NB4 (cell line): ENCODE measurements around the gene RABEP2.
"Not testable (repeated sequence)": the region's sequence is repeated elsewhere in the genome, so short reads cannot be mapped to it uniquely, and the experiment has no call there.

ENCODE experiments used
- DNase-seq: peaks from one replicate; pipeline ENCODE4 v3.0.0; 2010; ENCODE audit warnings: low read depth
- H3K4me3 ChIP-seq: one replicate; pipeline ENCODE4 v1.5.1; 2011; ENCODE audit warnings: mild to moderate bottlenecking, low read depth, low read length, moderate library complexity
- CTCF ChIP-seq: IDR thresholded peaks from one replicate; pipeline ENCODE4 v1.5.1; 2012; ENCODE audit warnings: low read depth, low read length
- MAX ChIP-seq: IDR thresholded peaks from 2 replicates; pipeline ENCODE4 v1.6.1; 2011; ENCODE audit warnings: low read depth, low read length
- MYC ChIP-seq: IDR thresholded peaks from 2 replicates; pipeline ENCODE4 v1.6.1; 2011; ENCODE audit warnings: low read depth, low read length
- POLR2A ChIP-seq: IDR thresholded peaks from 2 replicates; pipeline ENCODE4 v1.6.1; 2011; ENCODE audit warnings: mild to moderate bottlenecking; ENCODE audit not compliant: insufficient read length; ENCODE audit errors: extremely low read depth

RABEP2 gene, protein sequence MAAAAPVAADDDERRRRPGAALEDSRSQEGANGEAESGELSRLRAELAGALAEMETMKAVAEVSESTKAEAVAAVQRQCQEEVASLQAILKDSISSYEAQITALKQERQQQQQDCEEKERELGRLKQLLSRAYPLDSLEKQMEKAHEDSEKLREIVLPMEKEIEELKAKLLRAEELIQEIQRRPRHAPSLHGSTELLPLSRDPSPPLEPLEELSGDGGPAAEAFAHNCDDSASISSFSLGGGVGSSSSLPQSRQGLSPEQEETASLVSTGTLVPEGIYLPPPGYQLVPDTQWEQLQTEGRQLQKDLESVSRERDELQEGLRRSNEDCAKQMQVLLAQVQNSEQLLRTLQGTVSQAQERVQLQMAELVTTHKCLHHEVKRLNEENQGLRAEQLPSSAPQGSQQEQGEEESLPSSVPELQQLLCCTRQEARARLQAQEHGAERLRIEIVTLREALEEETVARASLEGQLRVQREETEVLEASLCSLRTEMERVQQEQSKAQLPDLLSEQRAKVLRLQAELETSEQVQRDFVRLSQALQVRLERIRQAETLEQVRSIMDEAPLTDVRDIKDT

DNA sequence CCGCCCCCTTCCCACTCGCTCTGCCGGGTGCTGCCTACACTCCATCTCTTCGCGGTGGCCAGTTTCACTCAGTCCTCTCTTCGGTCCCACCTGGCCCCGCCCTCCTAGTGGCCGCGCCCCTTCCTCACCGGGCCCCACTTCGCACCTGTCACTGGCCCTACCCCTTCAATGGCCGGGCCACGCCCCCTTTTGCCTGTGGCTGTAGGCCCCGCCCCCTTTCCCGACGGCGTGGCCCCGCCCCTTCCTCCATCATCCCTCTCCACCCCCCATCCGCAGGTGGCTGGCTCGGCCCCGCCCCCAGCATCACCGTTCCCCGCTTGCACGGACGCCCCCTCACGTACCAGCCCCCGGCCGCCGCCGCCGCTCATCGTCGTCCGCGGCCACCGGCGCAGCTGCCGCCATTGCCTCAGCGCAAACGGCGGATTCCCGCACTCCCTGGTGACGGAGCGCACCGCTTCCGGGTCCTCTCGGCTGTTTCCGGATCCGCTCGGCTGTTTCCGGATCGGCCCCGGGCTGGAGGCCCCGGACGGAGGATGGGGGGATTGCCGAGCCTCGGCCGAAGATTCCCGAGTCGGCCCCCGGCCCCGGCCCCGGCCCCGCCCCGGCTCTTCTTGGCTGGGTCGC lies at the start of gene RABEP2:
Gene RABEP2, minus strand, starts transcription at position 477 of the 624 bp plus-strand sequence. Its CDS starts 75 bp downstream, at position 402.
- peak; percentile 91 for DNase-seq
- peak within 1 kb of the TSS; percentile 67 for H3K4me3 ChIP-seq
- TF ChIP-seq MAX (no peak), MYC (no peak), POLR2A (no peak), CTCF (no peak)

GRCh38 chr16:28974437-28975157 lies 49.6 kb upstream of the RABEP2 start, which contains the start of gene SPNS1:
SPNS1 (plus strand) TSS chr16:28974778; CDS start chr16:28975152, 374 bp downstream.
- TF ChIP-seq MYC (peak; percentile 60; the same call in 1 of the 2 replicates), MAX (peak; percentile 98), POLR2A (peak; percentile 44), CTCF (no peak)
- peak within 1 kb of the TSS; percentile 84 for H3K4me3 ChIP-seq
- peak; percentile 95 for DNase-seq

GRCh38 chr16:28974007-28974436 lies 49.0 kb upstream of the RABEP2 start:
- peak; percentile 57 for DNase-seq
- TF ChIP-seq POLR2A (no peak), CTCF (peak; percentile 63)
- H3K4me3 ChIP-seq = peak overlapping the region; percentile 84

GRCh38 chr16:28969696-28970095 lies 44.7 kb upstream of the RABEP2 start:
- H3K4me3 ChIP-seq, DNase-seq: not testable (repeated sequence)

GRCh38 chr16:28967156-28967555 lies 42.1 kb upstream of the RABEP2 start:
- no peak for DNase-seq
- TF ChIP-seq POLR2A = no peak
- TF ChIP-seq MYC = no peak
- no peak for TF ChIP-seq CTCF
- TF ChIP-seq MAX = no peak
- H3K4me3 ChIP-seq = no peak overlapping the region

GRCh38 chr16:28964496-28964895 lies 39.5 kb upstream of the RABEP2 start:
- no peak overlapping the region for H3K4me3 ChIP-seq
- TF ChIP-seq MAX (no peak), POLR2A (no peak)
- DNase-seq = no peak
